ENCODE data around the gene JAKMIP1.

Gene JAKMIP1

GRCh38 chr4:6071191-6071958, 129.0 kb downstream of the JAKMIP1 start:
- no peak for DNase-seq (ENCODE audit: low spot score in 2 of 2)
- Mint-ChIP-seq H3K4me1 (peaks cover 25% of the 10 kb centered on the region), H3K36me3 (ENCODE audit: insufficient read depth) (peaks cover 15% of the 10 kb centered on the region), H3K27me3 (no peaks in the 10 kb centered on the region), H3K27ac (ENCODE audit: low read depth) (peak overlapping the region; percentile 53), H3K9me3 (no peaks in the 10 kb centered on the region), H3K4me3 (no peak overlapping the region)
- ATAC-seq (replicated peaks; ENCODE audit: extremely low read depth, poor library complexity, severe bottlenecking) = no peak

GRCh38 chr4:6069845-6070709, 130.3 kb downstream of the JAKMIP1 start:
- no peak for DNase-seq (ENCODE audit: low spot score in 2 of 2)
- Mint-ChIP-seq H3K4me3 (no peak overlapping the region), H3K36me3 (ENCODE audit: insufficient read depth) (peaks cover 18% of the 10 kb centered on the region), H3K9me3 (no peaks in the 10 kb centered on the region), H3K27ac (ENCODE audit: low read depth) (peak overlapping the region; percentile 29), H3K27me3 (no peaks in the 10 kb centered on the region), H3K4me1 (peaks cover 25% of the 10 kb centered on the region)
- ATAC-seq (replicated peaks; ENCODE audit: extremely low read depth, poor library complexity, severe bottlenecking) = no peak

- DNase-seq (ENCODE audit: low spot score in 2 of 2) = no peak
- no peak for ATAC-seq (replicated peaks; ENCODE audit: extremely low read depth, poor library complexity, severe bottlenecking)
- H3K27ac Mint-ChIP-seq (ENCODE audit: low read depth) = no peak overlapping the region
- no peaks in the 10 kb centered on the region for H3K27me3 Mint-ChIP-seq
- peaks cover 23% of the 10 kb centered on the region for H3K36me3 Mint-ChIP-seq (ENCODE audit: insufficient read depth)
- H3K9me3 Mint-ChIP-seq = no peaks in the 10 kb centered on the region
- H3K4me1 Mint-ChIP-seq = peaks cover 20% of the 10 kb centered on the region
- no peak overlapping the region for H3K4me3 Mint-ChIP-seq
These were observed 131.4 kb downstream of the JAKMIP1 start for GRCh38 chr4:6068986-6069385.

- Mint-ChIP-seq H3K4me3 (no peak overlapping the region), H3K9me3 (no peaks in the 10 kb centered on the region), H3K4me1 (peaks cover 20% of the 10 kb centered on the region), H3K36me3 (ENCODE audit: insufficient read depth) (peaks cover 32% of the 10 kb centered on the region), H3K27ac (ENCODE audit: low read depth) (peak overlapping the region; percentile 24), H3K27me3 (no peaks in the 10 kb centered on the region)
- ATAC-seq (replicated peaks; ENCODE audit: extremely low read depth, poor library complexity, severe bottlenecking) = no peak
- DNase-seq (ENCODE audit: low spot score in 2 of 2) = no peak
These were observed 134.3 kb downstream of the JAKMIP1 start for GRCh38 chr4:6065934-6066590.

GRCh38 chr4:6065166-6065565, 135.2 kb downstream of the JAKMIP1 start:
- H3K4me1 Mint-ChIP-seq = peaks cover 20% of the 10 kb centered on the region

GRCh38 chr4:6064383-6064782, 136.0 kb downstream of the JAKMIP1 start:
- Mint-ChIP-seq H3K27ac (ENCODE audit: low read depth) (no peak overlapping the region), H3K4me3 (no peak overlapping the region)

More at GRCh38 chr4:6065166-6065565, 135.2 kb downstream of the JAKMIP1 start:
- Mint-ChIP-seq H3K27ac (ENCODE audit: low read depth) (no peak overlapping the region), H3K27me3 (no peaks in the 10 kb centered on the region), H3K9me3 (no peaks in the 10 kb centered on the region), H3K36me3 (ENCODE audit: insufficient read depth) (peaks cover 35% of the 10 kb centered on the region), H3K4me3 (no peak overlapping the region)
- DNase-seq (ENCODE audit: low spot score in 2 of 2) = no peak
- no peak for ATAC-seq (replicated peaks; ENCODE audit: extremely low read depth, poor library complexity, severe bottlenecking)

GRCh38 chr4:6063684-6064083, 136.7 kb downstream of the JAKMIP1 start:
- Mint-ChIP-seq H3K4me3 (no peak overlapping the region), H3K27ac (ENCODE audit: low read depth) (no peak overlapping the region), H3K36me3 (ENCODE audit: insufficient read depth) (peaks cover 48% of the 10 kb centered on the region), H3K9me3 (no peaks in the 10 kb centered on the region), H3K4me1 (peaks cover 14% of the 10 kb centered on the region), H3K27me3 (no peaks in the 10 kb centered on the region)
- DNase-seq (ENCODE audit: low spot score in 2 of 2) (no peak), ATAC-seq (replicated peaks; ENCODE audit: extremely low read depth, poor library complexity, severe bottlenecking) (no peak)

More at GRCh38 chr4:6064383-6064782, 136.0 kb downstream of the JAKMIP1 start:
- ATAC-seq (replicated peaks; ENCODE audit: extremely low read depth, poor library complexity, severe bottlenecking) (no peak), DNase-seq (ENCODE audit: low spot score in 2 of 2) (no peak)
- peaks cover 15% of the 10 kb centered on the region for H3K4me1 Mint-ChIP-seq
- H3K27me3 Mint-ChIP-seq = no peaks in the 10 kb centered on the region
- no peaks in the 10 kb centered on the region for H3K9me3 Mint-ChIP-seq
- H3K36me3 Mint-ChIP-seq (ENCODE audit: insufficient read depth) = peaks cover 43% of the 10 kb centered on the region

GRCh38 chr4:6062133-6062532, 138.2 kb downstream of the JAKMIP1 start:
- Mint-ChIP-seq H3K4me3 (no peak overlapping the region), H3K4me1 (peaks cover 5% of the 10 kb centered on the region), H3K27me3 (no peaks in the 10 kb centered on the region), H3K9me3 (no peaks in the 10 kb centered on the region), H3K36me3 (ENCODE audit: insufficient read depth) (peaks cover 49% of the 10 kb centered on the region), H3K27ac (ENCODE audit: low read depth) (no peak overlapping the region)
- ATAC-seq (replicated peaks; ENCODE audit: extremely low read depth, poor library complexity, severe bottlenecking) (no peak), DNase-seq (ENCODE audit: low spot score in 2 of 2) (no peak)

- Mint-ChIP-seq H3K4me1 (no peaks in the 10 kb centered on the region), H3K27ac (ENCODE audit: low read depth) (no peak overlapping the region), H3K36me3 (ENCODE audit: insufficient read depth) (peaks cover 45% of the 10 kb centered on the region), H3K9me3 (no peaks in the 10 kb centered on the region), H3K27me3 (no peaks in the 10 kb centered on the region), H3K4me3 (no peak overlapping the region)
- ATAC-seq (replicated peaks; ENCODE audit: extremely low read depth, poor library complexity, severe bottlenecking) = no peak
- DNase-seq (ENCODE audit: low spot score in 2 of 2) = no peak
These were observed 141.0 kb downstream of the JAKMIP1 start for GRCh38 chr4:6059375-6059805.

GRCh38 chr4:6058531-6059374, 141.6 kb downstream of the JAKMIP1 start:
- no peaks in the 10 kb centered on the region for H3K4me1 Mint-ChIP-seq

GRCh38 chr4:6056976-6057766, 143.2 kb downstream of the JAKMIP1 start:
- Mint-ChIP-seq H3K27ac (ENCODE audit: low read depth) (peak overlapping the region; percentile 9), H3K4me1 (no peaks in the 10 kb centered on the region), H3K36me3 (ENCODE audit: insufficient read depth) (peaks cover 43% of the 10 kb centered on the region), H3K27me3 (no peaks in the 10 kb centered on the region), H3K4me3 (no peak overlapping the region), H3K9me3 (no peaks in the 10 kb centered on the region)
- no peak for ATAC-seq (replicated peaks; ENCODE audit: extremely low read depth, poor library complexity, severe bottlenecking)
- no peak for DNase-seq (ENCODE audit: low spot score in 2 of 2)

More at GRCh38 chr4:6058531-6059374, 141.6 kb downstream of the JAKMIP1 start:
- Mint-ChIP-seq H3K27ac (ENCODE audit: low read depth) (no peak overlapping the region), H3K36me3 (ENCODE audit: insufficient read depth) (peaks cover 40% of the 10 kb centered on the region), H3K4me3 (no peak overlapping the region), H3K27me3 (no peaks in the 10 kb centered on the region), H3K9me3 (no peaks in the 10 kb centered on the region)
- no peak for DNase-seq (ENCODE audit: low spot score in 2 of 2)
- no peak for ATAC-seq (replicated peaks; ENCODE audit: extremely low read depth, poor library complexity, severe bottlenecking)

All from central memory CD8-positive, alpha-beta T cell (primary cell).